Skeletal muscle tissue (tissue), 4 donors: ENCODE data around the gene MOCS1. TPM values are rescaled to one million over a fixed set of nuclear protein-coding genes. Genes with fewer than 3 reads are reported as not detected.
"Not testable (repeated sequence)": the region's sequence is repeated elsewhere in the genome, so short reads cannot be mapped to it uniquely, and the experiment has no call there.

Source experiments
- H3K27ac ChIP-seq: one replicate; pipeline ENCODE4 v1.7.0; 2013; ENCODE audit warnings: mild to moderate bottlenecking, low read depth, low read length, inconsistent platforms
- H3K27me3 ChIP-seq, 3 donors: one replicate each; pipeline ENCODE4 v1.7.0; 2013; ENCODE audit warnings: low read length in 3 of 3; ENCODE audit not compliant: control insufficient read depth in 3 of 3, insufficient read depth in 3 of 3
- H3K36me3 ChIP-seq, 3 donors: one replicate each; pipeline ENCODE4 v1.7.0; 2013; ENCODE audit warnings: low read length in 3 of 3; ENCODE audit not compliant: control insufficient read depth in 3 of 3, insufficient read depth in 3 of 3
- H3K4me1 ChIP-seq, 3 donors: one replicate each; pipeline ENCODE4 v1.7.0; 2013; ENCODE audit warnings: low read length in 3 of 3, mild to moderate bottlenecking in 3 of 3; ENCODE audit not compliant: control insufficient read depth in 3 of 3, insufficient read depth in 3 of 3
- H3K4me3 ChIP-seq, 3 donors: one replicate each; pipeline ENCODE4 v1.7.0; 2013; ENCODE audit warnings: low read length in 3 of 3
- H3K9ac ChIP-seq, 3 donors: one replicate each; pipeline ENCODE4 v1.7.0; 2013; ENCODE audit warnings: low read length in 3 of 3, mild to moderate bottlenecking in 3 of 3, moderate library complexity in 2 of 3, low read depth in 1 of 3
- H3K9me3 ChIP-seq, 3 donors: one replicate each; pipeline ENCODE4 v1.7.0; 2013; ENCODE audit warnings: low read length in 3 of 3; ENCODE audit not compliant: control insufficient read depth in 3 of 3
- total RNA-seq: library from RNA; depleted of rRNA; stranded (reverse); fragments of >200 nt; gene quantifications from one replicate; pipeline ENCODE4 v1.2.3, GENCODE V29; 2014
- donor health status: Osteomylitis.

Gene MOCS1
- total RNA-seq = 6.8 TPM

DNA sequence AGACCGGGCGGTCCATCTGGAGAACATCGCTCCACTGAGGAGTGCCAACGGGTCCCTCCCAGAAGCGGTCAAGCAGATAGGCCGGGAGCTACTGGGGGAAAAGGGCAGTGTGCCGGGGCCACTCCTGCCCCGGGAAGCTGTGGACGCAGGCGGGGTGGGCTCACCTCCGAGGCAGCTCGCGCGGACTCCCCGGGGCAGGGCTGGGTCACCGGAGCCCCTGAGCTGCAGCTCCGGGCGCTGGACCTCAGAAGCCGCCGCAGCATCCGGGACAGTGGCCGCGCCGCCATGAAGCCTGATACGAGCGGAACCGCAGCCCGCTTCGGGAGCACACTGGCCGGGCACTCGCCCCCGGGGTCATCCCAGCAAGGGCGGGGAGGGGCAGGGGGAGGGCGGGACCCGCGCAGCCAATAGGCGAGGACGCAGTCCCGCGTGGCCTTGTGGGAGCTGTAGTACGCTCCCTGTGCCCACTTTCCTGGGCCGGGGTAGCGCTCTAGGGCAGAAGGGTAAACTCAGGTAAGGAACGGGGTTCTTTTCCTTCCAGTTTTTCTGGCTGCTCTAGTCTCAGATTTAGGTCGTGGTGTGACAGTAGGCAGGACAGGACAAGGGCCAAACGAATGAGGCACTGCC is at the start of gene MOCS1:
MOCS1 (minus strand) TSS at position 332 of the 627 bp plus-strand sequence; CDS start at position 287, 45 bp downstream.
- H3K9me3 ChIP-seq = no peaks in the 10 kb centered on the region
- peak within 1 kb of the TSS; percentile 82 to 91 (median 83) for H3K4me3 ChIP-seq
- peak within 1 kb of the TSS; percentile 90 for H3K27ac ChIP-seq
- H3K36me3 ChIP-seq = no peaks in the 10 kb centered on the region
- H3K4me1 ChIP-seq = peaks cover 46 to 62% (median 56%) of the 10 kb centered on the region in 3 donors
- peak within 1 kb of the TSS; percentile 89 to 97 (median 94) for H3K9ac ChIP-seq
- no peaks in the 10 kb centered on the region for H3K27me3 ChIP-seq

DNA sequence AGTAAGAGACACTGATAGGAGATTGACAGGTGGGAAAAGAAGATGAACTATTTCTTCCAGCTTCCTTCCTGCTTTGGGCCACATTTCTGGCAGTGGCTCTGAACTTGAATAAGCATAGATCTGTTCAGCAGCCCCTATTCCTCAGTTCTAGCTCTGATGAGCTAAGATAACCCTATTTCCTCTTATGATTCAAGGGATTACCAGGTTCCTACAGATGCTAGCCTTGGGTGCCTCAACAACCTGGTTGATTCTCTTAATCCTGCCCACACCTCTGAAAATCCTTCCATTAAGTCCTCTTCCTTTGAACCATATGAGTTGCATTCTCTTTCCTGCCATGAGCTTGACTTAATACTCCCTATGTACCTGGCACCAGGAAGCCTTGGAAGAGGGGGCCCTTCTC is 49.8 kb upstream of the MOCS1 start:
- Histone ChIP-seq H3K27me3 (no peaks in the 10 kb centered on the region), H3K27ac (no peak overlapping the region)

DNA sequence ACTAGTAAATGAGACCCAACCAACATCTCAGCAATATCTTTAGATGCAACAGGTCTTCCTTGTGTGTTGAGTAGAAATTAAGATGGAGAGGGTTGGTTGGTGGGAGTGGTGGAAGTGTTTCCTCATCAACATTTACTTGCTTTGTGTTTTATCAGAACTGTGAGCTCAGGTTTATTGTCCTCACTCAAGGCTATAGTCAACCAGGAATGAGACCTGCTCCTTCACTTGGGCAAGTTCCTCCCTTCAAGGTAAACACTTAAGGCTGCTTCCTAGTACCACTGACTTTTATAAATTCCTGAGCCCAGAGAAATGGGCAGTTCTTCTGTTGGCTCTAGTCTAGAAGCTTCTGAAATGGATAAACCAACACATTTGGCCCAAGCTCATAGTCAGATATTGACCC is 48.9 kb upstream of the MOCS1 start:
- no peak overlapping the region for H3K4me3 ChIP-seq
- H3K9ac ChIP-seq = no peak overlapping the region

More for the DNA sequence above, 49.8 kb upstream of the MOCS1 start:
- no peak overlapping the region for H3K4me3 ChIP-seq
- H3K4me1 ChIP-seq = peaks cover 7 to 12% (median 11%) of the 10 kb centered on the region in 3 donors
- H3K9ac ChIP-seq = no peak overlapping the region
- no peaks in the 10 kb centered on the region for H3K36me3 ChIP-seq
- H3K9me3 ChIP-seq = no peaks in the 10 kb centered on the region

DNA sequence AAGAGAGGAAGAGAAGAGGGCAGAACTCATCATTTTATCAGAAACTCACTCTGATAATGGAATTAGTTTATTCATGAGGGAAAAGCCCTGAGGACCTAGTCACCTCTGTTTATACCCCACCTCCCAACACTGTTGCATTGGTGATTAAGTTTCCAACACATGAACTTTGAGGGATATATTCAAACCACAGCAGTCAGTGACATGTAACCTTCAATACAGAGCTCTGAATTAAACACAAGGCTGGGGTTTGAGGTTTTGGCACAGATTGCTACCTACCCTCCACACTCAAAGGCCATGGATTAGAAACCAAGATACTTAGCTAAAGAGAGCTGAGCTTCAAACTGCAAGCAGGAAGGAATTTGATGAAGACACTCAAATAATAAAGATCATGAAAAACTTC is 48.5 kb upstream of the MOCS1 start:
- Histone ChIP-seq H3K9ac (no peak overlapping the region), H3K27ac (no peak overlapping the region), H3K9me3 (no peaks in the 10 kb centered on the region), H3K4me3 (no peak overlapping the region), H3K4me1 (peaks cover 7 to 12% (median 11%) of the 10 kb centered on the region in 3 donors), H3K27me3 (no peaks in the 10 kb centered on the region), H3K36me3 (no peaks in the 10 kb centered on the region)

More for the DNA sequence above, 48.9 kb upstream of the MOCS1 start:
- Histone ChIP-seq H3K36me3 (no peaks in the 10 kb centered on the region), H3K27me3 (no peaks in the 10 kb centered on the region), H3K9me3 (no peaks in the 10 kb centered on the region), H3K27ac (no peak overlapping the region), H3K4me1 (peaks cover 7 to 12% (median 11%) of the 10 kb centered on the region in 3 donors)

DNA sequence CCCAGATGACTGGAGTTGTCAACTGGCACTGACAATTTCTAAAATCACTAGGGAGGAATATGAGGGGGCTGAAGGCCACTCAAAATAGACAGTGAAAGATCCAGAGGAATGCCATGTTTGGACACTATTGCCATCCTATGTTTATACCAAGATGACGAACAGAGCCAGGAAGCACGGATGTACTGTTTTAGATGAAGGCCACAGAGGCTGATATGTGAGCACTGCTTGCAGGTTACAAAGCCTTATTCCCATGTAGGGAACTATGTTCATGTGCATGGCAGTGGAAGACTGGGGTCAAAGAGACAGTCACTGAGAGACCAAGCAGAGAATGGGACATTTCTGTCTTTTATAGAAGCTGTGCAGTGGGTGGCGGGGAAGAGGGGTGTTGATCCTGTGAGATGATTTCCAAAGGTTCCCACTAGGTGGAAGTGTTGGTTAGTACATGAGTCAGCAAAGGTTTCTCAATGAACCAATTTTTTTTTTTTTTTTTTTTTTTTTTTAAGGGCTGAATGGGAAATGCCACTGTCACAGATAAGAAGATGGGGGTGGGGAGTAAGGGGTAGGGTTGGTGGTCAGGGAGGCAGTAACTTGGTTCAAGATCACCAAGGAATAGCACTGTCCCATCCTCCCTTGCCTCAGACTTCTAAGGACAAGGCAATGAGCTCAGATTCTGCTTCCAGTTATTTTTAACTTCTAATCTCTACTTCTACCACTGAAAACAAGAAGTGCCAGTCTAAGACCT is 46.7 kb upstream of the MOCS1 start:
- peaks cover 7 to 12% (median 11%) of the 10 kb centered on the region in 3 donors for H3K4me1 ChIP-seq

DNA sequence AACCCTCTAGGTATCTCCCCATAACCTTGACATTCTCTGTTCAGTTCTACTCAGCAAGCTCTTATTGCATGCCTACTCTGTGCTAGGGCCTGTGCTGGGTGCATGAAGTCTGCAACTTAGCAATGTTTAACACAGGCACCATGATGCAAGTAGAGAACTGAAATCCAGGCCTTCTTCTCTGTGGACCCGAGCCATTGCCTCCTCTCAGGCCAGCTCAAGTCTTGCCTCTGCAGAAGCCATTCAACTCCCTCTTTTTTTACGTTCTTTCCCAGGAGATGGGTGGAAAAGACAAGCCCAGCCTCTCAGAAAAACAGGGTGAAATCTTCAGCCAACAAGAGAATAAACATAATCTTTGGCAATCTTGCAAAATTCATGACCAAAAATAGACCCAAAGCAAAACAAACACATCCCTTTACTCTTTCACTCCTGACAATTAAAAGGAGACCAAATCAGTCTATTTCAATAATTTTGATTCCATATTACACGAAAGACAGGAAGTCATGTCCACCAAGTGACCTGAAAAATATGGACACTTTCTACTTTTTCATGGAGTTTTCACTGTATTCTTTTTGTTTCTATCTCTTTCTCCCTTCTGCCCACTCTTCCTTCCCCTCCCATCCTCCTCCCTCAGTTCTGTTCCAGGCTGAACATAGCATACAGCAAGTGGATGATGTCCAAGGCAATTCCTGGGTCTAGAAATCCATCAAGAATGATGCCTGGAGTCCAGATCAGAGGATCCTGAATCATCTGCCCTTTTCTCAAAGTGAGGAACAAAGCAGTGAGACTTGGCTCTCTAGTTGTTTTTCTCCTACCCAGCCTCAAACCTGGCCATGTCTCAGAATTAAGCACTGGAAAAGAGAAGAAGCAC is 45.4 kb upstream of the MOCS1 start:
- Histone ChIP-seq H3K9ac (no peak overlapping the region), H3K27ac (no peak overlapping the region), H3K36me3 (no peaks in the 10 kb centered on the region), H3K27me3 (no peaks in the 10 kb centered on the region), H3K4me1 (peaks cover 7 to 12% (median 11%) of the 10 kb centered on the region in 3 donors), H3K4me3 (no peak overlapping the region), H3K9me3 (no peaks in the 10 kb centered on the region)

More for the DNA sequence above, 46.7 kb upstream of the MOCS1 start:
- Histone ChIP-seq H3K9ac (no peak overlapping the region), H3K36me3 (no peaks in the 10 kb centered on the region), H3K27me3 (no peaks in the 10 kb centered on the region), H3K27ac (no peak overlapping the region), H3K9me3 (no peaks in the 10 kb centered on the region), H3K4me3 (no peak overlapping the region)

DNA sequence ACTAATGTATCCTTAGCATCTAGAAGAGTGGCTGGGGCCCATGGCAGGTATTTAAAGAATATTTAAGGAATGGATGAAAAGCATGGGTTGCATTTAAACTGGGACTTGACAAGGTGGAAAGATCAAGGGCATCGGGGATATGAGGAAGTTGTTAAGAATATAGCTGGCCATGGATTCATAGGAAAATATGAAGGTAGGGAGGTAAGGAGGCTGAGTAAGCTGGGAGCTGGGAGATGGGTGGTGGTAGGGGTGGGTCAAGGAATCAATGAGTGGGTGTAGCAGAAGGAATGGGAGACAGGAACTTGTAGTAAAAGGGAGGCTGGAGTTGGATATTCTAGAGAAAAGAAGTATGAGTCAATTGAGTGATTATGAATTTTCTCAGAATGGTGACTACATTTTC is 44.0 kb upstream of the MOCS1 start:
- Histone ChIP-seq H3K4me3 (no peak overlapping the region), H3K27ac (no peak overlapping the region), H3K36me3 (no peaks in the 10 kb centered on the region), H3K9ac (no peak overlapping the region), H3K9me3 (no peaks in the 10 kb centered on the region), H3K27me3 (no peaks in the 10 kb centered on the region), H3K4me1 (peaks cover 7 to 12% (median 11%) of the 10 kb centered on the region in 3 donors)

DNA sequence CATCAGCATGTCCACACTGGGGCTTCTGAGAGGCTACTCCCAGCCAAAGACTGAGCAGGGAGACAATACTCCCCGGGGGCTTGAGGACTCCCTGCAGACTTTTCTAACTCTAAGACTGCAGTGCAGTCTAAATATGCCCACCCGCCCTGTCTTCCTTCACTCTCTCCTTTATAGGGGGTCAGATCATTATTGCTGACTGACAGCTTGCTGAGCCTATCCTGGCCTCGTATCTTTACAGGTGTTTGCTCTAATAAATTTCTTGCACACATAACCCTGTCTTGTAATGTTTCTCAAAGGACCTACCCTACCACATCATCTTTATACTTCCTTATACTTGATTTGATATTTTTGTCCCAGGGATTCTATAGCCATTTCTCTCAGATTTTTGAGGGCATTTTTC is 39.4 kb upstream of the MOCS1 start:
- H3K27ac ChIP-seq = no peak overlapping the region
- no peak overlapping the region for H3K9ac ChIP-seq
- H3K4me3 ChIP-seq = no peak overlapping the region
- H3K36me3 ChIP-seq = no peaks in the 10 kb centered on the region
- H3K9me3 ChIP-seq = no peaks in the 10 kb centered on the region
- no peaks in the 10 kb centered on the region for H3K4me1 ChIP-seq
- peaks cover 0 to 4% (median 0%) of the 10 kb centered on the region in 3 donors for H3K27me3 ChIP-seq

DNA sequence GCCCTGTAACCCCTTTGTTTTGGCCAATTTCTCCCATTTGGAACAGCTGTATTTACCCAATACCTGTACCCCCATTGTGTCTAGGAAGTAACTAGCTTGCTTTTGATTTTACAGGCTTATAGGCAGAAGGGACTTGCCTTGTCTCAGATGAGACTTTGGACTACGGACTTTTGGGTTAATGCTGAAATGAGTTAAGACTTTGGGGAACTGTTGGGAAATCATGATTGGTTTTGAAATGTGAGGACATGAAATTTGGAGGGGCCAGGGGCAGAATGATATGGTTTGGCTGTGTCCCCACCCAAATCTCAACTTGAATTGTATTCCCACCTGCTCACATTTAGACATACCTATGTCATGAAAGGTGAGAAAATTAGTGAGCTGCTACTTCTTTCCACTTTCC is 38.5 kb upstream of the MOCS1 start:
- not testable (repeated sequence) for H3K4me3 ChIP-seq, H3K9me3 ChIP-seq, H3K4me1 ChIP-seq, H3K27ac ChIP-seq, H3K27me3 ChIP-seq, H3K36me3 ChIP-seq, H3K9ac ChIP-seq
